GM12872 (cell line): ENCODE results near the gene TMEM139.

Experiments
- CTCF ChIP-seq: IDR thresholded peaks from 3 replicates; pipeline ENCODE4 v1.5.1; 2011; ENCODE audit warnings: low read depth, mild to moderate bottlenecking, low read length, moderate library complexity; ENCODE audit not compliant: insufficient read depth

TMEM139 gene

GRCh38 chr7:143284591-143285469 is at the start of gene TMEM139:
TMEM139 (plus strand) TSS chr7:143284958; CDS start chr7:143285958, 1,000 bp downstream.
- TF ChIP-seq CTCF = no peak

DNA sequence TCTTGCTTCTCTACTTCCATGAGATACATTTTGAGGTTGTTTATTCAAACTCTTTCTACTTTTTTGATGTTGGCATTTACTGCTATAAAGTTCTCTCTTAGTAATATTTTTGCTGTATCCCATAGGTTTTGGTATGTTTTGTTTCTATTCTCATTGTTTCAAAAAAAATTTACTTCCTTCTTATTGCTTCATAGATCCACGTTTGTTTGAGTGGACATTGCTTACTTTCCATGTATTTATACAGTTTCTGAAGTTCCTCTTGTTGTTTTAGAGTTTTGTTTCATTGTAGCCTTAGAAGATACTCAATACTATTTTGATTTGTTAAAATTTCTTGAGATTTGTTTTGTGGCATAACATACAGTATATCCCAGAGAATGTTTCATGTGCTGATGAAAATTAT is 49.2 kb upstream of the TMEM139 start:
- no peak for TF ChIP-seq CTCF

DNA sequence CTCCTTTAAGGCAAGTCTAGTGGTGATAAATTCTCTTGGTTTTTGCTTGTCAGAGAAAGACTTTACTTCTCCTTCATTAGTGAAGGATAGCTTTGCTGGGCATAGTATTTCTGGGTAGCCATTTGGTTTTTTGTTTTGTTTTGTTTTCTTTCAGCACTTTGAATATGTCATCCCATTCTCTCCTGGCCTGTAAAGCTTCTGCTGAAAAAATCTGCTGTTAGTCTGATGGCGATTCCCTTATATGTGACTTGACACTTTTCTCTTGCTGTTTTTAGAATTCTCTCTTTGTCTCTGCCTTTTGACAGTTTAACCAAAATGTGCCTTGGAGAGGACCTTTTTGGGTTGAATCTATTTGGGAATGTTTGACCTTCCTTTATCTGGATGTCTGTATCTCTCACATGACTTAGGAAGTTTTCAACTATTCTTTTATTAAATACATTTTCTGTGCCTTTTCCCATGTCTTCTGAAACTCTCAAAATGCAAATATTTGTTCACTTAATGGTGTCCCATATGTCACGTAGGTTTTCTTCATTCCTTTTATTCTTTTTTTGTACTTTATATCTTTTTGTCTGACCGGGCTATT is 48.3 kb upstream of the TMEM139 start:
- no peak for TF ChIP-seq CTCF

GRCh38 chr7:143237366-143237765 is 47.4 kb upstream of the TMEM139 start:
- TF ChIP-seq CTCF = no peak

- TF ChIP-seq CTCF = no peak
Observed at GRCh38 chr7:143238289-143238980, 46.3 kb upstream of the TMEM139 start.

GRCh38 chr7:143239813-143240212 is 44.9 kb upstream of the TMEM139 start:
- TF ChIP-seq CTCF = no peak
